ENCODE data around the gene FITM2.

The FITM2 gene

GRCh38 chr20:44279228-44279627 is 31.8 kb downstream of the FITM2 start:
- no peak for DNase-seq

GRCh38 chr20:44274303-44275017 is 36.5 kb downstream of the FITM2 start:
- no peak for DNase-seq

DNA sequence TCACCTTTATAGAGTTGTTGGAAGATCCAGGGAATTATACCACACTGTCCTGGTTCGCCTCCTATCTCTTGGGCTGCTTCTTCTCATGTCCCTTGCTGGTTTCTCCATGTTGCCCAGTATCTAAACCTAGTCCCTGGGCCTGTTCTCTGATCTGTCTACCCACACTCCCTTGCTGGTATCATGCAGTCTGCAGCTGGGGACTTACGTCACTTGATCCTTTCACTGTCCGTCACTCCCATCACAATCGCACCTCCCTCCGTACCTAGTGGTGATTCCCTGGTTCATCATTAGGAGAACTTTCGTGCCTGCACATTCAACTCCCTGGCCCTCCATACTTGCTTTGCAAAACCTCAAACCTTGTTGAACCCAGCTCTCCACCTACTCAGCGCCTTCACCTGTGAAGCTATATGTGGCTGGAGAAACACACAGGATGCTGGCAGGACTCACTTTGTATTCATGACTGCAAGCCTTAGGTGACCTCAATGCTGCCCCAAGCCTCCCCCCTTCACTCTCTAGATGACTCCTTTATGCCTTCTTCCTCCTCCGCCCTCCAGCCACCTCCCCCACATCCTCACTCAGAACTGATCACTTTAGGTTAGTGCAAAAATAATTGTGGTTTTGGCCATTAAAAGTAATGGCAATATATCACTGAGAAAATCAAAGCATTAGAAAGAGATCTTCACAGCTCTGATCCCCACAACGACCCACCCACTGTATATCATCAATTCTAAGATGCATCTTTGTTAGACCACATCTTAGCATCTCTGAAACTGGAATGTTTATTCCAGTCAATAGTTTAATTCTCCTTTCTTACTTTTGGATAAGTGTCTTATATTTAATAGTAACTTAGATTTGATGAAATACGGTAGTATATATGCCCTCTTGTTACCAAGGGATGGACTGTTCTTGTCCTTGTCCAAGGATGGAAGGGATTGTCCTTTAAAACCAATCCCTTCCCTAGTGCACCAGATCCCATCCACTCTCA is 37.5 kb downstream of the FITM2 start:
- DNase-seq: no peak

- no peak for DNase-seq
Measured at GRCh38 chr20:44271915-44272663, 38.9 kb downstream of the FITM2 start.

GRCh38 chr20:44268802-44269201 is 42.2 kb downstream of the FITM2 start:
- no peak for DNase-seq

GRCh38 chr20:44264287-44264686 is 46.7 kb downstream of the FITM2 start:
- no peak for DNase-seq

DNA sequence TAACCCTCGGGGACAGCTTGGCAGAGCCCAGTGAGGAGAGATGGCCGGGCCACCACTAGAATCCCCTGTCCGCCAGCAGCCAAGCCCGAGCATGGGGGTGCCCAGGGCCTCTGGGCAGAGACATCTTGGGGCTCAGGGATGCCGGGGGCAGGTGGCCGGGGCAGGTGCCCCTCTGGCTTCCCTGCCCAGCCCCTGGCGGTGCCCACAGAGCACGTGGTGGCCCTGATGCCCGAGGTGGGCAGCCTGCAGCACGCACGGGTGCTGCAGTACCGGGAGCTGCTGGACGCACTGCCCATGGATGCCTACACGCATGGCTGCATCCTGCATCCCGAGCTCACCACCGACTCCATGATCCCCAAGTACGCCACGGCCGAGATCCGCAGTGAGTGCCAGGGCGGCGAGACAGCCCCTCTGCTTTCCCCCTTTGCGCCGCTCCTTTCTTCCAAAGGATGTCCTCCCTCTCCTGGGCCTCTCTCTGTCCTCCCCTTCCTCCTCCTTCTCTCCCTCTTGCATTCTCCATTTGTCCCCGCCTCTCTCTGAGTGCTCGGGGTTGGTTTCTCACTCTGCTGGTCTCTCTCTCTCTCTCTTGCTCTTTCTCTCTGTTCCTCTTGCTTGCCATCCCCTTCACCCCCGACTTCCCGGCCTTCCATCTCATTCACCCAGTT is 52.6 kb downstream of the FITM2 start:
- no peak for DNase-seq

GRCh38 chr20:44256961-44257360 is 54.0 kb downstream of the FITM2 start:
- DNase-seq: no peak

GRCh38 chr20:44255942-44256341 is 55.1 kb downstream of the FITM2 start:
- DNase-seq: no peak

DNA sequence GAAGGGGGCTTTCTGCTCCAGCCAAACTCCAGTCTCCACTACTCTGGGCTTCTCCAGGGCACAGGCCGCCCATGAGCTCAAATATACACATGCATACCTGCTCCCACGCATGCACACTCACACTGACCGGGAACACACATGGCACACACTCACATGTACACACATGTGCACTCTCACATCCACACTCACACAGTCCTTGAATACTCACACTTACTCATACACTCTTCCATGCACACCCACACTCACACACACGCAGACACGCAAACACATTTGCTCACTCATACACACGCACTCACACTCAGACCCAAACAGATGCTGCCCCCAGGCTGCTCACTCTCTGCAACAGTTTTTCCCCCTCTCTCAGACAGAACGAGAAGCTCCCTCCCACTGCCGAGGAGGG is 56.9 kb downstream of the FITM2 start:
- no peak for DNase-seq

DNA sequence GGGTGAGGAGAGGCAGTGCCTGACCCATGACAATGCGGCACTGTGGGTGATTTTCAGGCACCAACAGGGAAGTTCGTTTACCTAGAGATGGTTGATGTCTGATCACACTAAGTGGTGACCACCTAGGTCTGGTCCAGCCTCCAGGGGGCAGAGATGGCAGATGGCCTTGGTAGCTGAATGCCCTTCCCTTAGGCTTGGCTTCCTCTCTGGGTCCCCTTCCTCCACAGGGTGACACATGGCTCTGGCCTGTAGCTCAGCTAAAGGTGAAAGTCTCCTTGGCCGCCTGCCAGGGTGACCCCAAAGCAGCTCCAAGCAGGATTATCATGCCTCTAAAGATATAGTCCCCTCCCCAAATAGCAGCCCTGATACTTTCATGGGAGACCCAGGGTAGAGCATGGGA is 57.5 kb downstream of the FITM2 start:
- DNase-seq: no peak

Measured in NCI-H446 treated with DMSO at 0.1 percent for 48 hours (cell line).